Stomach (tissue), 9 donors: ENCODE measurements around the gene NFATC1. TPM values are rescaled to one million over a fixed set of nuclear protein-coding genes. Genes with fewer than 3 reads are reported as not detected.
"Not testable (repeated sequence)": the region's sequence is repeated elsewhere in the genome, so short reads cannot be mapped to it uniquely, and the experiment has no call there.

Source experiments
- DNase-seq, 2 donors: peaks; one replicate each; pipeline versions ENCODE4 v3.0.0 to v3.0.0-alpha.2; 2013 to 2019
- H3K27ac ChIP-seq, 5 donors: fragments of 200-600 bp in 4 of 5; sonication (generic) in 4 of 5; one replicate each; pipeline ENCODE4 v1.5.1; 2013 to 2019; ENCODE audit warnings: mild to moderate bottlenecking in 1 of 5, moderate library complexity in 1 of 5
- H3K27me3 ChIP-seq, 3 donors: fragments of 200-600 bp; sonication (generic); one replicate each; pipeline ENCODE4 v1.5.1; 2017 to 2019; ENCODE audit warnings: mixed run types in 1 of 3
- H3K36me3 ChIP-seq, 4 donors: fragments of 200-600 bp; sonication (generic); 1 replicate in 3 of 4; 2 replicates in 1 of 4; pipeline ENCODE4 v1.5.1; 2016 to 2019
- H3K4me1 ChIP-seq, 4 donors: fragments of 200-600 bp; sonication (generic); one replicate each; pipeline ENCODE4 v1.5.1; 2016 to 2019
- H3K4me3 ChIP-seq, 4 donors: fragments of 200-600 bp; sonication (generic) in 3 of 4; one replicate each; pipeline ENCODE4 v1.5.1; 2016 to 2019; ENCODE audit warnings: mild to moderate bottlenecking in 1 of 4
- H3K9me3 ChIP-seq, 4 donors: fragments of 200-600 bp; sonication (generic); one replicate each; pipeline ENCODE4 v1.5.1; 2016 to 2019
- CTCF ChIP-seq, 7 experiments: fragments of 450-650 bp in 4 of 7; fragments of 200-600 bp in 3 of 7; sonication (generic) in 3 of 7; IDR thresholded peaks; one replicate each; pipeline ENCODE4 v1.5.1; 2016 to 2019; ENCODE audit warnings: antibody characterized with exemption in 7 of 7, control low read depth in 2 of 7, mild to moderate bottlenecking in 1 of 7
- EP300 ChIP-seq: sonication (generic); formaldehyde crosslinking; IDR thresholded peaks from one replicate; pipeline ENCODE4 v1.6.1; 2017; ENCODE audit warnings: antibody characterized with exemption
- POLR2A ChIP-seq, 4 donors: fragments of 450-650 bp; IDR thresholded peaks; one replicate each; pipeline ENCODE4 v1.6.1; 2016; ENCODE audit warnings: antibody characterized with exemption in 4 of 4, control low read depth in 2 of 4, mild to moderate bottlenecking in 1 of 4, moderate library complexity in 1 of 4
- POLR2AphosphoS5 ChIP-seq, 3 donors: sonication (generic); formaldehyde crosslinking; IDR thresholded peaks; one replicate each; pipeline ENCODE4 v1.6.1; 2016; ENCODE audit warnings: antibody characterized with exemption in 3 of 3
- WGBS, 5 donors: extraction: QIAGEN DNeasy Blood & Tissue Kit in 3 of 5; methylation state at CpG; one replicate each; pipeline versions ENCODE4 v1.1.5 to v1.1.7; 2013 to 2018; 5-methylcytosine and 5-hydroxymethylcytosine counted together
- intact Hi-C: fragments of 100-400 bp; cut with DNase I; formaldehyde crosslinking; loops from one replicate; pipeline ENCODE4 v1.15.1; 2023; ENCODE audit warnings: low total_unique reads
- polyA plus RNA-seq, 3 donors: library from polyadenylated mRNA; stranded (reverse); fragments of 200-250 nt; gene quantifications; one replicate each; pipeline ENCODE4 v1.2.3, GENCODE V29; 2013
- total RNA-seq, 5 donors: library from RNA; depleted of rRNA; stranded (reverse); fragments of >200 nt; gene quantifications; one replicate each; pipeline versions ENCODE4 v1.1.0 to v1.2.3, GENCODE V29; 2014 to 2016
- donor health status: healthy with polysubstance abuse.
- donor health status: Bipolar disorder and iron deficiency.
- donor health status: healthy.

The NFATC1 gene
- total and polyA plus RNA-seq, 8 donors = 2.6 to 14.0 (median 6.1) TPM

GRCh38 chr18:79375441-79376154, 20.1 kb upstream of the NFATC1 start:
- Histone ChIP-seq H3K4me3 (no peak overlapping the region), H3K4me1 (peaks cover 0 to 9% (median 7%) of the 10 kb centered on the region in 4 donors), H3K27ac (no peak overlapping the region), H3K9me3 (no peaks in the 10 kb centered on the region), H3K36me3 (peaks cover 7 to 86% (median 63%) of the 10 kb centered on the region in 4 donors), H3K27me3 (no peaks in the 10 kb centered on the region)
- WGBS, 5 donors = 90 to 96% (median 95%) methylated on average over 10 of the region's 10 CpGs
- TF ChIP-seq EP300 (no peak), POLR2A (IDR thresholded peaks at IDR 0.05) (no peak), POLR2AphosphoS5 (IDR thresholded peaks at IDR 0.05) (no peak), CTCF (IDR thresholded peaks at IDR 0.05) (no peak)
- no peak for DNase-seq
- intact Hi-C loops = no loop called here

GRCh38 chr18:79376661-79377060, 19.1 kb upstream of the NFATC1 start:
- H3K9me3 ChIP-seq, H3K27me3 ChIP-seq, DNase-seq, intact Hi-C loops, H3K4me1 ChIP-seq, H3K4me3 ChIP-seq, H3K27ac ChIP-seq: not testable (repeated sequence)
- WGBS, 5 donors = 79 to 94% (median 90%) methylated on average over 12 of the region's 12 CpGs
- H3K36me3 ChIP-seq = peaks cover 7 to 79% (median 58%) of the 10 kb centered on the region in 4 donors

GRCh38 chr18:79377187-79377891, 18.4 kb upstream of the NFATC1 start:
- H3K36me3 ChIP-seq = peaks cover 7 to 72% (median 52%) of the 10 kb centered on the region in 4 donors
- intact Hi-C loops = no loop called here

GRCh38 chr18:79378536-79379250, 17.0 kb upstream of the NFATC1 start:
- WGBS, 5 donors = 45 to 58% (median 48%) methylated on average over 36 to 48 of the region's 48 CpGs
- H3K4me1 ChIP-seq = peaks cover 0 to 9% (median 7%) of the 10 kb centered on the region in 4 donors
- no peaks in the 10 kb centered on the region for H3K9me3 ChIP-seq
- intact Hi-C loops = loop anchor here (2.0 kb wide), 1 partner anchor 150 kb away; no protein-coding TSS in a partner anchor
- peaks cover 0 to 10% (median 0%) of the 10 kb centered on the region in 3 donors for H3K27me3 ChIP-seq
- peaks cover 7 to 61% (median 43%) of the 10 kb centered on the region in 4 donors for H3K36me3 ChIP-seq
- peak; percentile 84 to 93 for DNase-seq
- no peak overlapping the region for H3K4me3 ChIP-seq
- H3K27ac ChIP-seq = no peak overlapping the region
- TF ChIP-seq POLR2AphosphoS5 (IDR thresholded peaks at IDR 0.05) = peak in 1 of 3 donors; percentile 67
- peak in 6 of 7 experiments; percentile 58 to 96 (median 93) for TF ChIP-seq CTCF (IDR thresholded peaks at IDR 0.05)
- no peak for TF ChIP-seq EP300

More at GRCh38 chr18:79377187-79377891, 18.4 kb upstream of the NFATC1 start:
- WGBS, 5 donors = 81 to 90% (median 88%) methylated on average over 15 to 19 of the region's 19 CpGs
- no peak for DNase-seq
- H3K9me3 ChIP-seq = no peaks in the 10 kb centered on the region
- no peaks in the 10 kb centered on the region for H3K27me3 ChIP-seq
- H3K27ac ChIP-seq = no peak overlapping the region
- TF ChIP-seq POLR2AphosphoS5 (IDR thresholded peaks at IDR 0.05) (no peak), CTCF (IDR thresholded peaks at IDR 0.05) (no peak), EP300 (no peak), POLR2A (IDR thresholded peaks at IDR 0.05) (no peak)
- no peak overlapping the region for H3K4me3 ChIP-seq
- H3K4me1 ChIP-seq = peaks cover 0 to 9% (median 7%) of the 10 kb centered on the region in 4 donors
